Endothelial cell (in vitro differentiated cells): ENCODE measurements around the gene OXT. TPM values are rescaled to one million over a fixed set of nuclear protein-coding genes. Genes with fewer than 3 reads are reported as not detected.

Experiments
- DNase-seq: peaks from one replicate; pipeline ENCODE4 v3.0.0; 2021; ENCODE audit warnings: low spot score
- H3K27ac Mint-ChIP-seq: one replicate; pipeline ENCODE4 v1.8.0; 2021; ENCODE audit warnings: mixed read lengths, inconsistent platforms; ENCODE audit not compliant: unreplicated experiment
- H3K27me3 Mint-ChIP-seq: one replicate; pipeline ENCODE4 v1.8.0; 2021; ENCODE audit warnings: mild to moderate bottlenecking, moderate library complexity, mixed read lengths, inconsistent platforms; ENCODE audit not compliant: unreplicated experiment
- H3K36me3 Mint-ChIP-seq: one replicate; pipeline ENCODE4 v1.8.0; 2021; ENCODE audit warnings: mild to moderate bottlenecking, low read depth, mixed read lengths, inconsistent platforms; ENCODE audit not compliant: unreplicated experiment
- H3K4me1 Mint-ChIP-seq: one replicate; pipeline ENCODE4 v1.8.0; 2021; ENCODE audit warnings: mild to moderate bottlenecking, mixed read lengths, inconsistent platforms; ENCODE audit not compliant: unreplicated experiment
- H3K4me3 Mint-ChIP-seq: one replicate; pipeline ENCODE4 v1.8.0; 2021; ENCODE audit warnings: mild to moderate bottlenecking, mixed read lengths, inconsistent platforms; ENCODE audit not compliant: unreplicated experiment
- H3K9me3 Mint-ChIP-seq: one replicate; pipeline ENCODE4 v1.8.0; 2021; ENCODE audit warnings: mixed read lengths, inconsistent platforms; ENCODE audit not compliant: unreplicated experiment
- total RNA-seq: library from RNA; stranded (reverse); fragmentation: NEBNext Ultra II Directional; extraction: Animal tissue kit (Norgen Biotek cat#: 25700); gene quantifications from one replicate; pipeline ENCODE4 v1.2.1, GENCODE V29; 2021; ENCODE audit not compliant: unreplicated experiment
- TF ChIP-seq, protein P1 (sequence below): fragments of 200-600 bp; sonication (generic); IDR thresholded peaks from one replicate; pipeline ENCODE4 v1.5.0; 2021; ENCODE audit warnings: antibody characterized with exemption; ENCODE audit not compliant: unreplicated experiment

The OXT gene
- total RNA-seq, 1 donor from 2014 or later: not detected

DNA sequence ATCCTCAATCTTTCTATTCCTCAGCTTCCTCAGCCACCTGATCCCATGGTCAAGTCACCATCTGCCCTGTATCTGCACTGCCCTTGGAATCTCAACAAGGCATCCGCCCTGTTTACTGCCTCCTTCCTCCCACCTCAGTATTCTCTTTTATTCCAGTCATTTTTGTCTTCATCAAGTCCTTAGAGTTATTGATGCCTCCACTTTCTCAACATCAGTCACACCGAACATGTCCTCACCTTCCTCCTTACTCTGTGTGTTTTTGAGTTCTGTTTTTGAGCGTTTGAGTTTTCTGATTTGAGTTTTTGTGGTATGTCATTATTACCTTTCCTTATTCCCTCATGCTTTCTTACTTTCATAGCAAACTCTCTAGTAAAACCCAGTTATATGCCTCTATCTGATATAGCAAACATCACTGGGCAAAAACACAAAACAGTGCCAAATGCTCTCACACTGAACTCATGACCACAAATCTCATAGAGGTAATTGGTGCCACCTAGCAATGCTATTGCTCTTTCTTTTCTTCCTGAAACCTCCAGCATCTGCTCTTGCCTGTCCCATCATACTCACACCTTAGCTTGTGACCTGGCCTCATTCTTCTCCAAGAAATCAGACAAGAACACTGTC is 39.8 kb upstream of the OXT start:
- H3K36me3 Mint-ChIP-seq: peaks cover 38% of the 10 kb centered on the region

DNA sequence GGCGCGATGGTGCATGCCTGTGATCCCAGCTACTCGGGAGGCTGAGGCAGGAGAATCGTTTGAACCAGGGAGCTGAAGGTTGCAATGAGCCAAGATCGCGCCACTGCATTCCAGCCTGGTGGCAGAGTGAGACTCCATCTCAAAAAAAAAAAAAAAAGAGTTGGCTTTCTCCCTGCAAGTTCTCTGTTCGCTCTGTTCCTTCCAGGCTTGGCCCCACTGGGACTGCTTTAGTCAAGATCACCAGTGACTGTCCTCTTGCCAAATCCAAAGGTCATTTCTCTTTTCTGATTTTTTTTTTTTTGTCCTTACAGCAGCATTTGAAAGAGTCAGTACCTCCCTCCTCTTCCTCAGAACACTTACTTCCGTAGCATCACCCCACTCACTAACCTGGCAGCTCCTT is 38.8 kb upstream of the OXT start:
- no peak overlapping the region for H3K27ac Mint-ChIP-seq
- peaks cover 33% of the 10 kb centered on the region for H3K36me3 Mint-ChIP-seq
- no peaks in the 10 kb centered on the region for H3K9me3 Mint-ChIP-seq

More for the DNA sequence above, 39.8 kb upstream of the OXT start:
- no peaks in the 10 kb centered on the region for H3K9me3 Mint-ChIP-seq
- no peak overlapping the region for H3K4me3 Mint-ChIP-seq
- H3K27ac Mint-ChIP-seq: no peak overlapping the region
- peaks cover 4% of the 10 kb centered on the region for H3K27me3 Mint-ChIP-seq
- TF ChIP-seq, protein P1, sequence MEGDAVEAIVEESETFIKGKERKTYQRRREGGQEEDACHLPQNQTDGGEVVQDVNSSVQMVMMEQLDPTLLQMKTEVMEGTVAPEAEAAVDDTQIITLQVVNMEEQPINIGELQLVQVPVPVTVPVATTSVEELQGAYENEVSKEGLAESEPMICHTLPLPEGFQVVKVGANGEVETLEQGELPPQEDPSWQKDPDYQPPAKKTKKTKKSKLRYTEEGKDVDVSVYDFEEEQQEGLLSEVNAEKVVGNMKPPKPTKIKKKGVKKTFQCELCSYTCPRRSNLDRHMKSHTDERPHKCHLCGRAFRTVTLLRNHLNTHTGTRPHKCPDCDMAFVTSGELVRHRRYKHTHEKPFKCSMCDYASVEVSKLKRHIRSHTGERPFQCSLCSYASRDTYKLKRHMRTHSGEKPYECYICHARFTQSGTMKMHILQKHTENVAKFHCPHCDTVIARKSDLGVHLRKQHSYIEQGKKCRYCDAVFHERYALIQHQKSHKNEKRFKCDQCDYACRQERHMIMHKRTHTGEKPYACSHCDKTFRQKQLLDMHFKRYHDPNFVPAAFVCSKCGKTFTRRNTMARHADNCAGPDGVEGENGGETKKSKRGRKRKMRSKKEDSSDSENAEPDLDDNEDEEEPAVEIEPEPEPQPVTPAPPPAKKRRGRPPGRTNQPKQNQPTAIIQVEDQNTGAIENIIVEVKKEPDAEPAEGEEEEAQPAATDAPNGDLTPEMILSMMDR: no peak
- H3K4me1 Mint-ChIP-seq: no peaks in the 10 kb centered on the region
- DNase-seq: no peak

DNA sequence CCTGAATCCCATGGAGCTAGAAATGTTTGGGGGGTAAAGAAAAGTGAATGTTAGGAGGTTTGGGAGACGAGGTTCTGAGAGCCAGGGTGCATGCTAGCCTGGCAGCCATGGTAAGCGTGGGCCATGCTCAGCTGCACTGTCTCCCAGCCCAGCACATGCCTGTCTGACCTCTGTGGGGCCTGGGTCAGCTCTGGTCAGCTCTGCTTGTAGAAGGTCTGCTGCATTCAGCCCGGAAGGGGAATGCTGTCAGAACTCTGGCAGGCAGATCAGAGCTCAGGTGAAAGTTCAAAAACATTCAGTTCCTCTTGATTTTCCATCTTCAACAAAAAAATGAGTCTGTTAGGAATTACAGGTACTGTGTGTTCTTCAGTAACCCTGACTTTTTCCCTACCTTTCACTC is 33.8 kb upstream of the OXT start:
- Mint-ChIP-seq H3K4me1 (peaks cover 15% of the 10 kb centered on the region), H3K36me3 (peaks cover 38% of the 10 kb centered on the region), H3K27ac (no peak overlapping the region), H3K4me3 (no peak overlapping the region), H3K9me3 (no peaks in the 10 kb centered on the region), H3K27me3 (peaks cover 9% of the 10 kb centered on the region)
- TF ChIP-seq, protein P1: no peak
- no peak for DNase-seq

More for the DNA sequence above, 38.8 kb upstream of the OXT start:
- TF ChIP-seq, protein P1: no peak
- Mint-ChIP-seq H3K4me3 (no peak overlapping the region), H3K27me3 (peaks cover 4% of the 10 kb centered on the region), H3K4me1 (no peaks in the 10 kb centered on the region)
- no peak for DNase-seq

DNA sequence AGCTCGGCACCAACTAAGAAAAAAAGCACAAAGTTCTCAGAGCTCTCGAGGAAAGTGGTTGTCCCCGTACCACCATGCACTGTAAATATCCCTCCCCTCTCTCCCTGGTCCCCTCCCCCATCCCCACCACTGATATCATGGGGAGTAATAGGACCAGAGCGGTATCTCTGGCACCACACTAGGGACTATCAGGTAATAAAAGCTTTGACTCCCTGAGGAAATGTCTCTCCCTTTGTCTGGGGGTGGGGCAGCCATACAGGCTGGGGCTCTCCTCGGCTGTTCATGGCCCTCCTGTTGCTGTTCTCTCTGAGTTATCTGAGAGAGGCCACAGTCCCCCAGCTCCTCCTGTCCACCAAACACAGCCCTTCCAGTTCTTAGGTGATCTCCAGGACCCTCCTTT is 33.0 kb upstream of the OXT start:
- Mint-ChIP-seq H3K36me3 (peaks cover 38% of the 10 kb centered on the region), H3K9me3 (no peaks in the 10 kb centered on the region), H3K27ac (no peak overlapping the region), H3K4me3 (no peak overlapping the region), H3K4me1 (peaks cover 15% of the 10 kb centered on the region), H3K27me3 (peaks cover 9% of the 10 kb centered on the region)
- TF ChIP-seq, protein P1: no peak
- DNase-seq: no peak

DNA sequence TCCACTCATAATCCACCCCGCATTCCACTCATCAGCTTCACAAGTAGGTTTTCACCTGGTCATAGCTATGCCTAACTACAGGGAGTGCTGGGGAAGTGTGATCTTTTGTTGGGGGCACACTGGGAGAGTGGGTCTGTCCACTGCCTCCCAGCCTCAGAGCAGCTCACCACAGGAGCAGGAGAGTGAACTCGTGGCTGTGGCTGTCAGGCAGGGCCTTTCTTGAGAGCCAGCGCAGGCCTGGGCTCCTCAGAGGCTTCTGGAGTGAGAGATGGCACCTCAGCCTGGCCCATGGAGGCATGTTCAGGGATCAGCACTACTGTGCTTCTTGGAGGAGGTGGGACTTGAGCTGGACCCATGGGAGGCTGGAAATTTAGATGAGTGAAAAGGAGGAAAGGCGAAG is 32.0 kb upstream of the OXT start:
- Mint-ChIP-seq H3K9me3 (no peaks in the 10 kb centered on the region), H3K4me1 (peaks cover 15% of the 10 kb centered on the region), H3K27ac (peak overlapping the region; percentile 45), H3K36me3 (peaks cover 38% of the 10 kb centered on the region), H3K4me3 (no peak overlapping the region), H3K27me3 (peaks cover 9% of the 10 kb centered on the region)
- no peak for DNase-seq
- TF ChIP-seq, protein P1: no peak
